ENCODE results near the gene TPSAB1.
"Not testable (repeated sequence)": the region's sequence is repeated elsewhere in the genome, so short reads cannot be mapped to it uniquely, and the experiment has no call there.

The TPSAB1 gene

GRCh38 chr16:1271724-1272413 is 31.4 kb downstream of the TPSAB1 start:
- not testable (repeated sequence) for DNase-seq

- DNase-seq, result no peak
These were observed 32.1 kb downstream of the TPSAB1 start for GRCh38 chr16:1272453-1273198.

GRCh38 chr16:1273816-1274215 is 33.3 kb downstream of the TPSAB1 start:
- DNase-seq, result no peak

- no peak for DNase-seq
These were observed 34.3 kb downstream of the TPSAB1 start for GRCh38 chr16:1274767-1275166.

- no peak for DNase-seq
These were observed 35.5 kb downstream of the TPSAB1 start for GRCh38 chr16:1275791-1276579.

GRCh38 chr16:1276580-1276878 is 36.0 kb downstream of the TPSAB1 start:
- DNase-seq, result no peak

- DNase-seq, result no peak
These were observed 36.7 kb downstream of the TPSAB1 start for GRCh38 chr16:1277151-1277598.

- DNase-seq, result no peak
These were observed 37.2 kb downstream of the TPSAB1 start for GRCh38 chr16:1277617-1278282.

- DNase-seq, result no peak
These were observed 38.0 kb downstream of the TPSAB1 start for GRCh38 chr16:1278477-1278876.

GRCh38 chr16:1279081-1279944 is 38.8 kb downstream of the TPSAB1 start:
- DNase-seq, result no peak

GRCh38 chr16:1279945-1280589 is 39.6 kb downstream of the TPSAB1 start:
- no peak for DNase-seq

GRCh38 chr16:1280783-1281182 is 40.3 kb downstream of the TPSAB1 start:
- DNase-seq, result no peak

GRCh38 chr16:1281517-1281916 is 41.0 kb downstream of the TPSAB1 start:
- no peak for DNase-seq

GRCh38 chr16:1282324-1282973 is 41.9 kb downstream of the TPSAB1 start:
- DNase-seq, result no peak

GRCh38 chr16:1283296-1283695 is 42.8 kb downstream of the TPSAB1 start:
- DNase-seq, result no peak

- no peak for DNase-seq
These were observed 43.6 kb downstream of the TPSAB1 start for GRCh38 chr16:1283996-1284616.

GRCh38 chr16:1285669-1286512 is 45.4 kb downstream of the TPSAB1 start:
- DNase-seq, result no peak

GRCh38 chr16:1286513-1287094 is 46.1 kb downstream of the TPSAB1 start:
- DNase-seq, result no peak

GRCh38 chr16:1287982-1288670 is 47.6 kb downstream of the TPSAB1 start:
- no peak for DNase-seq

Measured in cortex of kidney (tissue), 1 donor.